ENCODE measurements around the gene CIRBP. TPM values are rescaled to one million over a fixed set of nuclear protein-coding genes. Genes with fewer than 3 reads are reported as not detected.
A peak's percentile ranks its signal among the peaks of the same experiment; 100 is the strongest.

The CIRBP gene
- total and polyA plus RNA-seq, 9 of the 15 experiments (the other 6 are each of a cell fraction or from before 2014, with no cell fraction given): 20.5 to 327 (median 176) TPM

DNA sequence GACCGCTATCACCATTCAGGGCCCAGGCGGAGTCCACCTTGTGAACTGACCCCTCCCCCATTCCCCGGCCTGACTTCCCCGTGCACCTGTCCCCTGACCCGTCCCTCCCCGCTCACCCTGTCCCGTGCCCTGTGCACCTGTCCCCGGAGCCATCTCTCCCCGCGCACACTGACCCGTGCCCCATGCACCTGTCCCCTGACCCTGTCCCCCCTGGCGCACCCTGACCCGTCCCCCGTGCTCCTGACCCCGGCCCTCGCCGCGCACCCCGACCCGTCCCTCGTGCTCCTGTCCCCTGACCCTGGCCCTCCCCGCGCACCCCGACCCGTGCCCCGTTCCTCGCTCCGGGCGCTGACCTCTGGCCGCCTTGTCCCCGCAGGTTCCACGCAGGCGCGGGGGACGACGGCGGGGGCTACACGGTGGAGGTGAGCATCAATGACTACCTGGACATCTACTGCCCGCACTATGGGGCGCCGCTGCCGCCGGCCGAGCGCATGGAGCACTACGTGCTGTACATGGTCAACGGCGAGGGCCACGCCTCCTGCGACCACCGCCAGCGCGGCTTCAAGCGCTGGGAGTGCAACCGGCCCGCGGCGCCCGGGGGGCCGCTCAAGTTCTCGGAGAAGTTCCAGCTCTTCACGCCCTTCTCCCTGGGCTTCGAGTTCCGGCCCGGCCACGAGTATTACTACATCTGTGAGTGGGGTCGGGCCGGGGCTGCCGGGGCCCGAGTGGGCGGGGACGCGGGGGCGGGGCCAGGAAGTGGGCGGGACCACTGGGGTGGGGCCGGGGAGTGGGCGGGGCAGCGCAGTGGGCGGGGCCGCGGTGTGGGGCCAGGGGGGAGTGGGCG is 26.3 kb downstream of the CIRBP start:
- Histone ChIP-seq H2AFZ (ENCODE audit: low read depth, low read length) (peak overlapping the region; percentile 79), H3K4me3 (peak overlapping the region; percentile 40), H3K79me2 (ENCODE audit: control insufficient read depth, insufficient read depth, low read length) (no peaks in the 10 kb centered on the region), H3K27me3 (ENCODE audit: control insufficient read depth in 2 of 2, insufficient read depth in 2 of 2, low read length in 2 of 2) (peaks cover 22 to 58% of the 10 kb centered on the region in 2 experiments; a peak in 3 of 5 replicates), H4K20me1 (replicated peaks; ENCODE audit: control insufficient read depth, insufficient read depth, low read length) (peaks cover 4% of the 10 kb centered on the region; the same call in 1 of the 2 replicates), H3K27ac (ENCODE audit: extremely low read depth, low read depth, low read length) (no peak overlapping the region), H3K9me1 (ENCODE audit: control insufficient read depth, insufficient read depth, low read length) (peaks cover 3% of the 10 kb centered on the region), H3K4me1 (replicated peaks in 1 of 2; ENCODE audit: control insufficient read depth in 2 of 2, insufficient read depth in 2 of 2, low read length in 2 of 2) (peaks cover 0 to 79% of the 10 kb centered on the region in 2 experiments; a peak in 3 of 5 replicates), H3K9me3 (replicated peaks; ENCODE audit: control insufficient read depth, insufficient read depth, low read depth, low read length) (no peaks in the 10 kb centered on the region), H3K9ac (ENCODE audit: insufficient read depth in 1 of 2, low read depth in 2 of 2, low read length in 2 of 2) (peak overlapping the region in 1 of 2 experiments; percentile 88; a peak in 2 of 4 replicates), H3K36me3 (ENCODE audit: control insufficient read depth, insufficient read depth, low read length) (no peaks in the 10 kb centered on the region), H3K4me2 (ENCODE audit: insufficient read depth, low read length) (peak overlapping the region; percentile 66)
- intact Hi-C loops (cut with micrococcal nuclease) (no loop called here), in situ Hi-C loops (cut with MboI) (no loop called here)
- ATAC-seq (peak; percentile 88), FAIRE-seq (no peak), DNase-seq (ENCODE audit: extremely low read depth in 1 of 4, low spot score in 3 of 4) (peak; percentile 63 to 99 (median 98))
- POLR2A ChIA-PET: interaction anchor here (0.6 kb wide), 1 partner anchor 22 kb away, joined by 3 read pairs; no protein-coding TSS in a partner anchor
- CTCF ChIA-PET (ENCODE audit: low intra/inter-chr PET ratio): no interaction called here
- WGBS (ENCODE audit: insufficient coverage, low coverage, missing lambda C conversion rate): 3% methylated on average over 53 of the region's 82 CpGs
- no TSS peak for BruUV-seq (replicated peaks)
- no peak for TF ChIP-seq MECOM (CRISPR knock-in tag; IDR thresholded peaks at IDR 0.05)
- TF ChIP-seq, protein P1, sequence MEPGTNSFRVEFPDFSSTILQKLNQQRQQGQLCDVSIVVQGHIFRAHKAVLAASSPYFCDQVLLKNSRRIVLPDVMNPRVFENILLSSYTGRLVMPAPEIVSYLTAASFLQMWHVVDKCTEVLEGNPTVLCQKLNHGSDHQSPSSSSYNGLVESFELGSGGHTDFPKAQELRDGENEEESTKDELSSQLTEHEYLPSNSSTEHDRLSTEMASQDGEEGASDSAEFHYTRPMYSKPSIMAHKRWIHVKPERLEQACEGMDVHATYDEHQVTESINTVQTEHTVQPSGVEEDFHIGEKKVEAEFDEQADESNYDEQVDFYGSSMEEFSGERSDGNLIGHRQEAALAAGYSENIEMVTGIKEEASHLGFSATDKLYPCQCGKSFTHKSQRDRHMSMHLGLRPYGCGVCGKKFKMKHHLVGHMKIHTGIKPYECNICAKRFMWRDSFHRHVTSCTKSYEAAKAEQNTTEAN (CRISPR knock-in tag; IDR thresholded peaks at IDR 0.05): 0 out of 2 replicates have a peak, but pooled peaks have one; percentile 38
- peak in 1 of 2 experiments; percentile 48; a peak in 1 of 4 replicates for TF ChIP-seq FOXA3 (CRISPR knock-in tag; conservative IDR thresholded peaks at IDR 0.05 in 1 of 2, IDR thresholded peaks at IDR 0.05 in 1 of 2)
- peak; percentile 41; the same call in 1 of the 2 replicates for TF ChIP-seq GABPB1 (CRISPR knock-in tag; IDR thresholded peaks at IDR 0.05)
- TF ChIP-seq XRCC4 (IDR thresholded peaks at IDR 0.05; ENCODE audit: extremely low read depth, insufficient read depth, insufficient read length): no peak
- TF ChIP-seq, protein P2, sequence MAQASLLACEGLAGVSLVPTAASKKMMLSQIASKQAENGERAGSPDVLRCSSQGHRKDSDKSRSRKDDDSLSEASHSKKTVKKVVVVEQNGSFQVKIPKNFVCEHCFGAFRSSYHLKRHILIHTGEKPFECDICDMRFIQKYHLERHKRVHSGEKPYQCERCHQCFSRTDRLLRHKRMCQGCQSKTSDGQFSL (CRISPR knock-in tag; IDR thresholded peaks at IDR 0.05): no peak
- TF ChIP-seq, protein P2 (tag; IDR thresholded peaks at IDR 0.05): no peak
- peak; percentile 62 for TF ChIP-seq EGR1 (conservative IDR thresholded peaks at IDR 0.05)
- TF ChIP-seq ZC3H11A (IDR thresholded peaks at IDR 0.05; ENCODE audit: low read depth, low read length): no peak
- TF ChIP-seq, protein P3, sequence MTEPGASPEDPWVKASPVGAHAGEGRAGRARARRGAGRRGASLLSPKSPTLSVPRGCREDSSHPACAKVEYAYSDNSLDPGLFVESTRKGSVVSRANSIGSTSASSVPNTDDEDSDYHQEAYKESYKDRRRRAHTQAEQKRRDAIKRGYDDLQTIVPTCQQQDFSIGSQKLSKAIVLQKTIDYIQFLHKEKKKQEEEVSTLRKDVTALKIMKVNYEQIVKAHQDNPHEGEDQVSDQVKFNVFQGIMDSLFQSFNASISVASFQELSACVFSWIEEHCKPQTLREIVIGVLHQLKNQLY (CRISPR knock-in tag; conservative IDR thresholded peaks at IDR 0.05): no peak
- TF ChIP-seq ZNF436 (CRISPR knock-in tag; IDR thresholded peaks at IDR 0.05): no peak
- TF ChIP-seq ZBTB7A (IDR thresholded peaks at IDR 0.05; ENCODE audit: borderline replicate concordance, control insufficient read depth, low read depth, low read length): peak; percentile 77; the same call in 1 of the 2 replicates
- TF ChIP-seq NRF1 (conservative IDR thresholded peaks at IDR 0.05 in 1 of 2, IDR thresholded peaks at IDR 0.05 in 1 of 2): peak; percentile 69 to 76
- TF ChIP-seq HMGN3 (IDR thresholded peaks at IDR 0.05; ENCODE audit: borderline replicate concordance, extremely low read depth, insufficient read length, low read depth, low read length): peak; percentile 7
- TF ChIP-seq ZFX (CRISPR knock-in tag; IDR thresholded peaks at IDR 0.05): peak; percentile 37; the same call in 1 of the 2 replicates
- TF ChIP-seq, protein P4, sequence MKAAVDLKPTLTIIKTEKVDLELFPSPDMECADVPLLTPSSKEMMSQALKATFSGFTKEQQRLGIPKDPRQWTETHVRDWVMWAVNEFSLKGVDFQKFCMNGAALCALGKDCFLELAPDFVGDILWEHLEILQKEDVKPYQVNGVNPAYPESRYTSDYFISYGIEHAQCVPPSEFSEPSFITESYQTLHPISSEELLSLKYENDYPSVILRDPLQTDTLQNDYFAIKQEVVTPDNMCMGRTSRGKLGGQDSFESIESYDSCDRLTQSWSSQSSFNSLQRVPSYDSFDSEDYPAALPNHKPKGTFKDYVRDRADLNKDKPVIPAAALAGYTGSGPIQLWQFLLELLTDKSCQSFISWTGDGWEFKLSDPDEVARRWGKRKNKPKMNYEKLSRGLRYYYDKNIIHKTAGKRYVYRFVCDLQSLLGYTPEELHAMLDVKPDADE (conservative IDR thresholded peaks at IDR 0.05; ENCODE audit: control insufficient read depth, low read depth, low read length): 0 out of 2 replicates have a peak, but pooled peaks have one; percentile 40

Measured in K562 (cell line).